Endothelial cell of umbilical vein (primary cell): ENCODE measurements around the gene PCDH15. TPM values are rescaled to one million over a fixed set of nuclear protein-coding genes. Genes with fewer than 3 reads are reported as not detected.

ENCODE experiments used
- BruUV-seq: library from RNA; stranded (reverse); fragments of 400-500 nt; replicated peaks from 2 replicates; lab custom pipeline; 2021; lab: Mats Ljungman, UMichigan
- CTCF ChIA-PET: fragments of 300-600, 350-600 bp; sonication (Branson Sonifier 250); formaldehyde crosslinking; loops from one replicate; lab custom pipeline; 2021; ENCODE audit warnings: antibody characterized with exemption, inconsistent platforms; lab: Charles Lee
- POLR2A ChIA-PET: fragments of 300-600, 350-600 bp; sonication (Branson Sonifier 250); formaldehyde crosslinking; loops from one replicate; lab custom pipeline; 2021; ENCODE audit warnings: antibody characterized with exemption, inconsistent platforms; lab: Charles Lee
- DNase-seq: peaks from one replicate; pipeline ENCODE4 v3.0.0-alpha.2; 2011; ENCODE audit warnings: low read depth, low spot score
- FAIRE-seq: peaks from 2 replicates; lab custom pipeline; 2011; peaks lifted over from hg19 to GRCh38; lab: Jason Lieb, UNC
- H2AFZ ChIP-seq: 2 replicates; pipeline ENCODE4 v1.6.0; 2012; ENCODE audit warnings: low read depth, low read length, control low read depth, inconsistent platforms
- H3K27ac ChIP-seq: 2 replicates; pipeline ENCODE4 v1.5.1; 2011; ENCODE audit warnings: low read depth, mild to moderate bottlenecking, control low read depth, low read length, moderate library complexity; ENCODE audit not compliant: insufficient read depth
- H3K27me3 ChIP-seq, 2 experiments: 2 replicates each; pipeline versions ENCODE4 v1.6.0 to v1.6.1; 2011; ENCODE audit warnings: low read length in 2 of 2, mixed read lengths in 1 of 2; ENCODE audit not compliant: control insufficient read depth in 2 of 2, insufficient read depth in 2 of 2
- H3K36me3 ChIP-seq, 2 experiments: 2 replicates in 1 of 2; 3 replicates in 1 of 2; pipeline ENCODE4 v1.5.1; 2011; ENCODE audit warnings: low read length in 2 of 2, mild to moderate bottlenecking in 1 of 2, moderate library complexity in 1 of 2; ENCODE audit not compliant: control insufficient read depth in 2 of 2, insufficient read depth in 2 of 2; ENCODE audit errors: extremely low read depth in 1 of 2
- H3K4me1 ChIP-seq: 3 replicates; pipeline ENCODE4 v1.5.1; 2011; ENCODE audit warnings: mild to moderate bottlenecking, low read length; ENCODE audit not compliant: control insufficient read depth, insufficient read depth; ENCODE audit errors: extremely low read depth
- H3K4me2 ChIP-seq: 2 replicates; pipeline ENCODE4 v1.6.1; 2011; ENCODE audit warnings: low read length, control low read depth, mixed read lengths; ENCODE audit not compliant: insufficient read depth
- H3K4me3 ChIP-seq, 3 experiments: fragments of 200-600 bp in 1 of 3; sonication (generic), shearing (Covaris generic) in 1 of 3; replicated peaks in 1 of 3; 2 replicates each; pipeline ENCODE4 v1.5.1; 2011 to 2016; ENCODE audit warnings: control low read depth in 3 of 3, low read length in 3 of 3, mild to moderate bottlenecking in 2 of 3, inconsistent platforms in 1 of 3, low read depth in 1 of 3, moderate library complexity in 1 of 3; ENCODE audit not compliant: insufficient read depth in 1 of 3
- H3K79me2 ChIP-seq: 2 replicates; pipeline ENCODE4 v1.6.0; 2012; ENCODE audit warnings: low read length, inconsistent platforms; ENCODE audit not compliant: control insufficient read depth, insufficient read depth
- H3K9ac ChIP-seq: replicated peaks from 2 replicates; pipeline ENCODE3; 2011; ENCODE audit warnings: low read length, control low read depth; ENCODE audit not compliant: insufficient read depth; ENCODE audit errors: extremely low read depth
- H3K9me1 ChIP-seq: replicated peaks from 3 replicates; pipeline ENCODE4 v1.6.0; 2011; ENCODE audit warnings: mild to moderate bottlenecking, low read length; ENCODE audit not compliant: control insufficient read depth, insufficient read depth; ENCODE audit errors: extremely low read depth
- H3K9me3 ChIP-seq: replicated peaks from 2 replicates; pipeline ENCODE4 v1.5.1; 2012; ENCODE audit warnings: low read length, inconsistent platforms; ENCODE audit not compliant: control insufficient read depth, insufficient read depth
- H4K20me1 ChIP-seq: replicated peaks from 2 replicates; pipeline ENCODE3; 2011; ENCODE audit warnings: mild to moderate bottlenecking, low read length; ENCODE audit not compliant: control insufficient read depth, insufficient read depth; ENCODE audit errors: extremely low read depth
- CTCF ChIP-seq, 2 donors: IDR thresholded peaks; 1 replicate in 1 of 2; 2 replicates in 1 of 2; pipeline ENCODE4 v1.5.1; 2011; ENCODE audit warnings: low read length in 2 of 2, mild to moderate bottlenecking in 2 of 2, moderate library complexity in 2 of 2, control low read depth in 1 of 2, inconsistent platforms in 1 of 2, low read depth in 1 of 2; ENCODE audit not compliant: insufficient read depth in 1 of 2; ENCODE audit errors: extremely low read depth in 1 of 2
- EZH2 ChIP-seq: IDR thresholded peaks from 2 replicates; pipeline ENCODE4 v1.6.1; 2012; ENCODE audit warnings: borderline replicate concordance, low read depth, mild to moderate bottlenecking, moderate library complexity, low read length, inconsistent platforms; ENCODE audit not compliant: severe bottlenecking
- FOS ChIP-seq: IDR thresholded peaks from 2 replicates; pipeline ENCODE4 v1.6.1; 2011; ENCODE audit warnings: mild to moderate bottlenecking, low read length, moderate library complexity, borderline replicate concordance; ENCODE audit not compliant: insufficient read depth
- GATA2 ChIP-seq: IDR thresholded peaks from 2 replicates; pipeline ENCODE4 v1.7.0; 2011; ENCODE audit warnings: low read depth, mild to moderate bottlenecking, moderate library complexity, mixed read lengths, low read length; ENCODE audit not compliant: insufficient read length, insufficient read depth
- JUN ChIP-seq: IDR thresholded peaks from 2 replicates; pipeline ENCODE4 v1.6.1; 2011; ENCODE audit warnings: borderline replicate concordance, low read depth; ENCODE audit not compliant: insufficient read length, insufficient read depth
- MYC ChIP-seq: IDR thresholded peaks from one replicate; pipeline ENCODE4 v1.6.1; 2011; ENCODE audit warnings: mild to moderate bottlenecking, low read depth, low read length
- POLR2A ChIP-seq: IDR thresholded peaks from 2 replicates; pipeline ENCODE4 v1.6.1; 2012; ENCODE audit warnings: low read depth, mild to moderate bottlenecking, control low read depth, low read length
- POLR2AphosphoS5 ChIP-seq: IDR thresholded peaks from 2 replicates; pipeline ENCODE4 v1.6.1; 2012; ENCODE audit warnings: low read depth, mild to moderate bottlenecking, control low read depth, low read length, moderate library complexity; ENCODE audit not compliant: insufficient read depth
- dilution Hi-C: fragments of 300-500 bp; cut with MboI; formaldehyde crosslinking; loops from one replicate; pipeline ENCODE4 v1.15.0; 2019; ENCODE audit warnings: low sequenced_read_pairs; ENCODE audit not compliant: extremely low pct_ligation_motif_present
- intact Hi-C: fragments of 100-400 bp; cut with micrococcal nuclease; formaldehyde crosslinking; loops from one replicate; pipeline ENCODE4 v1.10.0; 2022
- polyA plus RNA-seq, 4 experiments: library from polyadenylated mRNA; depleted of rRNA in 3 of 4; stranded (reverse) in 3 of 4; unstranded in 1 of 4; fragments of >200 nt; gene quantifications; 2 replicates each; pipeline versions ENCODE4 v1.2.1 to v1.2.3, GENCODE V29; 2011 to 2012; ENCODE audit warnings: missing spikeins in 1 of 4
- total RNA-seq: library from RNA; stranded (reverse); gene quantifications from 2 replicates; pipeline ENCODE4 v1.2.3, GENCODE V29; 2021
- TF ChIP-seq, protein P1 (sequence below): IDR thresholded peaks from 2 replicates; pipeline ENCODE4 v1.6.1; 2011; ENCODE audit not compliant: insufficient read depth, insufficient read length

The PCDH15 gene
- total and polyA plus RNA-seq, 2 donors (not counting 3 experiments of a cell fraction or from before 2014, with no cell fraction given) = 0.04 TPM; not detected in 1

- intact Hi-C loops = no loop called here
- Histone ChIP-seq H3K9me3 (no peaks in the 10 kb centered on the region), H3K9ac (no peak overlapping the region), H3K27ac (no peak overlapping the region), H3K79me2 (no peaks in the 10 kb centered on the region), H3K4me2 (no peak overlapping the region), H4K20me1 (no peaks in the 10 kb centered on the region), H3K9me1 (no peaks in the 10 kb centered on the region), H3K27me3 (no peaks in the 10 kb centered on the region), H3K4me1 (no peaks in the 10 kb centered on the region), H3K36me3 (no peaks in the 10 kb centered on the region), H2AFZ (no peak overlapping the region), H3K4me3 (no peak overlapping the region)
- BruUV-seq = no TSS peak
- no peak for TF ChIP-seq CTCF (IDR thresholded peaks at IDR 0.05; ENCODE audit: extremely low read depth in 1 of 2, insufficient read depth in 1 of 2, low read depth in 1 of 2, low read length in 2 of 2)
- no peak for TF ChIP-seq FOS
- no peak for TF ChIP-seq POLR2AphosphoS5
- TF ChIP-seq MYC = no peak
- no peak for TF ChIP-seq POLR2A
- TF ChIP-seq, protein P1, sequence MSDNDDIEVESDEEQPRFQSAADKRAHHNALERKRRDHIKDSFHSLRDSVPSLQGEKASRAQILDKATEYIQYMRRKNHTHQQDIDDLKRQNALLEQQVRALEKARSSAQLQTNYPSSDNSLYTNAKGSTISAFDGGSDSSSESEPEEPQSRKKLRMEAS = no peak
- dilution Hi-C loops = no loop called here
- ChIA-PET CTCF (no interaction called here), POLR2A (no interaction called here)
- DNase-seq = no peak
- no peak for FAIRE-seq
Observed at GRCh38 chr10:53898532-53898931, 902.5 kb downstream of the PCDH15 start.

DNA sequence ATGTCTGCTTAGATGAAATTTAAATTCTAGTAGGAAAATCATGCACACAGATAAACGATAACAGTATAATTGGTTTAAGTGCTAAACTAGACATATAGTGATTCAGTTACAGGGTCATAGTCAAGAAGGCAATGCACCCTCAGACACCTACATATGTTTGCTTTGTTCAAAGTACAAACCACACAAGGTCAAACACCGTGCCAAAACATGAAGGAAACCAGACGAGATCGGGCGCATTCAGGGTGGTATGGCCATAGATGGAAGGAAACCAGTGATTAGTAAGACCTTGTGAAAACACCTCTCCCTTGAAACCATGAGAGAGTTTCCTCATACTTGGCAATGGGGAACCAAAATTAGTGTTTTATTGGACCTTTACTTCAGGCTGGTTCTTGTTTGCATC is 906.9 kb downstream of the PCDH15 start:
- Histone ChIP-seq H3K27me3 (no peaks in the 10 kb centered on the region), H3K4me1 (no peaks in the 10 kb centered on the region), H4K20me1 (no peaks in the 10 kb centered on the region), H3K4me2 (no peak overlapping the region), H3K27ac (no peak overlapping the region), H3K36me3 (no peaks in the 10 kb centered on the region), H2AFZ (no peak overlapping the region), H3K4me3 (no peak overlapping the region), H3K9ac (no peak overlapping the region), H3K79me2 (no peaks in the 10 kb centered on the region), H3K9me3 (no peaks in the 10 kb centered on the region), H3K9me1 (no peaks in the 10 kb centered on the region)
- intact Hi-C loops = no loop called here
- ChIA-PET POLR2A (no interaction called here), CTCF (no interaction called here)
- no peak for FAIRE-seq
- no peak for DNase-seq
- TF ChIP-seq, protein P1 = no peak
- no peak for TF ChIP-seq POLR2A
- TF ChIP-seq FOS = no peak
- no peak for TF ChIP-seq MYC
- no peak for TF ChIP-seq CTCF (IDR thresholded peaks at IDR 0.05; ENCODE audit: extremely low read depth in 1 of 2, insufficient read depth in 1 of 2, low read depth in 1 of 2, low read length in 2 of 2)
- TF ChIP-seq POLR2AphosphoS5 = no peak
- TF ChIP-seq EZH2 = no peak
- no peak for TF ChIP-seq GATA2
- no peak for TF ChIP-seq JUN
- no TSS peak for BruUV-seq
- dilution Hi-C loops = no loop called here
